GM12878 (cell line): ENCODE data around the gene CREB3L4. TPM values are rescaled to one million over a fixed set of nuclear protein-coding genes. Genes with fewer than 3 reads are reported as not detected.

Source experiments
- ATAC-seq: fragments of 200-7000 bp; cut with Tn5 transposase; 3 replicates; pipeline ENCODE4 v1.9.1; 2020; ENCODE audit warnings: mild to moderate bottlenecking, moderate library complexity
- BruUV-seq: library from RNA; stranded (reverse); fragments of 400-500 nt; replicated peaks from 2 replicates; lab custom pipeline; 2021; lab: Mats Ljungman, UMichigan
- CTCF ChIA-PET: fragments of 300-600 bp; sonication (Branson Sonifier 250); formaldehyde crosslinking; extraction: SDS; loops from one replicate; lab custom pipeline; 2021; ENCODE audit warnings: inconsistent platforms; lab: Yijun Ruan, JAX
- POLR2A ChIA-PET: fragments of 350-600 bp; formaldehyde crosslinking; extraction: SDS; loops from one replicate; lab custom pipeline; 2021; ENCODE audit warnings: inconsistent platforms; lab: Charles Lee
- RAD21 ChIA-PET: fragments of 300-600 bp; sonication (Branson Sonifier 250); formaldehyde crosslinking; loops from one replicate; lab custom pipeline; 2023; ENCODE audit warnings: antibody characterized with exemption; ENCODE audit not compliant: unreplicated experiment; lab: Charles Lee
- SMC1A ChIA-PET: fragments of 300-600 bp; sonication (Branson Sonifier 250); formaldehyde crosslinking; loops from one replicate; lab custom pipeline; 2023; ENCODE audit not compliant: unreplicated experiment, uncharacterized antibody; lab: Charles Lee
- DNase-seq: peaks from one replicate; pipeline ENCODE4 v3.0.0-alpha.2; 2011; ENCODE audit warnings: low read depth, low spot score
- FAIRE-seq: peaks from 3 replicates; lab custom pipeline; 2011; peaks lifted over from hg19 to GRCh38; lab: Jason Lieb, UNC
- H2AFZ ChIP-seq: 2 replicates; pipeline ENCODE4 v1.6.0; 2011; ENCODE audit warnings: low read depth, low read length, control low read depth; ENCODE audit not compliant: control insufficient read depth
- H3K27ac ChIP-seq: 2 replicates; pipeline ENCODE4 v1.5.1; 2011; ENCODE audit warnings: control low read depth; ENCODE audit not compliant: control insufficient read depth, insufficient read depth
- H3K27me3 ChIP-seq, 2 experiments: replicated peaks in 1 of 2; 2 replicates each; pipeline versions ENCODE4 v1.6.0 to v1.6.1; 2011; ENCODE audit warnings: low read length in 1 of 2; ENCODE audit not compliant: control insufficient read depth in 2 of 2, insufficient read depth in 2 of 2
- H3K36me3 ChIP-seq, 2 experiments: 2 replicates each; pipeline ENCODE4 v1.5.1; 2011; ENCODE audit warnings: low read length in 1 of 2; ENCODE audit not compliant: control insufficient read depth in 2 of 2, insufficient read depth in 2 of 2
- H3K4me1 ChIP-seq: 2 replicates; pipeline ENCODE4 v1.6.1; 2011; ENCODE audit warnings: mild to moderate bottlenecking, low read length, moderate library complexity, mixed read lengths; ENCODE audit not compliant: control insufficient read depth, insufficient read depth
- H3K4me2 ChIP-seq: 2 replicates; pipeline ENCODE4 v1.6.0; 2011; ENCODE audit warnings: control low read depth; ENCODE audit not compliant: control insufficient read depth, insufficient read depth
- H3K4me3 ChIP-seq: fragments of 200-600 bp; sonication (generic); 2 replicates; pipeline ENCODE4 v1.5.1; 2016
- H3K79me2 ChIP-seq: 2 replicates; pipeline ENCODE4 v1.6.0; 2011; ENCODE audit warnings: low read length; ENCODE audit not compliant: control insufficient read depth, insufficient read depth
- H3K9ac ChIP-seq: 2 replicates; pipeline ENCODE4 v1.8.0; 2011; ENCODE audit warnings: low read length, control low read depth, mixed read lengths; ENCODE audit not compliant: control insufficient read depth, insufficient read depth
- H3K9me3 ChIP-seq: replicated peaks from 3 replicates; pipeline ENCODE4 v1.5.1; 2011; ENCODE audit warnings: mild to moderate bottlenecking, low read length; ENCODE audit not compliant: control insufficient read depth, insufficient read depth
- H4K20me1 ChIP-seq: 2 replicates; pipeline ENCODE4 v1.6.0; 2011; ENCODE audit not compliant: control insufficient read depth, insufficient read depth
- CEBPZ ChIP-seq: fragments of 150-350 bp; IDR thresholded peaks from 2 replicates; pipeline ENCODE4 v1.6.1; 2016; ENCODE audit warnings: low read depth, low read length
- CHD4 ChIP-seq: fragments of 200-600 bp; sonication (generic); IDR thresholded peaks from 2 replicates; pipeline ENCODE4 v1.6.1; 2016; ENCODE audit warnings: mild to moderate bottlenecking
- FOXK2 ChIP-seq: fragments of 450-650 bp; IDR thresholded peaks from 2 replicates; pipeline ENCODE4 v1.6.1; 2017; ENCODE audit warnings: mild to moderate bottlenecking, moderate library complexity
- HDGF ChIP-seq: fragments of 450-650 bp; IDR thresholded peaks from 2 replicates; pipeline ENCODE4 v1.6.1; 2016; ENCODE audit warnings: antibody characterized with exemption
- KDM1A ChIP-seq: fragments of 200-600 bp; sonication (generic); IDR thresholded peaks from 2 replicates; pipeline ENCODE4 v1.6.1; 2016; ENCODE audit warnings: borderline replicate concordance
- MLLT1 ChIP-seq: fragments of 450-650 bp; IDR thresholded peaks from 2 replicates; pipeline ENCODE4 v1.6.1; 2016; ENCODE audit warnings: mild to moderate bottlenecking
- NBN ChIP-seq: fragments of 450-650 bp; IDR thresholded peaks from 2 replicates; pipeline ENCODE4 v1.6.1; 2016
- SMAD1 ChIP-seq: fragments of 450-650 bp; IDR thresholded peaks from 2 replicates; pipeline ENCODE4 v1.6.1; 2018; ENCODE audit warnings: mild to moderate bottlenecking, low read depth; ENCODE audit not compliant: partially characterized antibody
- STAT1 ChIP-seq: fragments of 450-650 bp; conservative IDR thresholded peaks from 2 replicates; pipeline ENCODE4 v1.6.1; 2014; ENCODE audit warnings: antibody characterized with exemption, mild to moderate bottlenecking
- TARDBP ChIP-seq: IDR thresholded peaks from 2 replicates; pipeline ENCODE4 v1.6.1; 2016; ENCODE audit warnings: borderline replicate concordance
- WGBS: methylation state at CpG from one replicate; pipeline ENCODE4 v1.1.6; 2016; ENCODE audit warnings: low lambda C conversion rate; ENCODE audit not compliant: insufficient replicate concordance, insufficient coverage; ENCODE audit errors: missing lambda C conversion rate; 5-methylcytosine and 5-hydroxymethylcytosine counted together
- in situ Hi-C: fragments of 300-500 bp; cut with MboI; formaldehyde crosslinking; loops from 9 replicates; pipeline ENCODE4 v1.14.3; 2018; ENCODE audit warnings: mixed read lengths
- intact Hi-C: fragments of 100-400 bp; cut with micrococcal nuclease; formaldehyde crosslinking; loops from one replicate; pipeline ENCODE4 v1.14.2; 2022; ENCODE audit not compliant: unreplicated experiment
- polyA plus RNA-seq, 11 experiments: library from polyadenylated mRNA; depleted of rRNA in 4 of 11; unstranded in 6 of 11; stranded (reverse) in 5 of 11; fragments of >200 nt; fragmentation: Nextera tagmentation in 4 of 11; fragmentation: Illumina TruSeq in 1 of 11; extraction: Ambion mirVana in 4 of 11; extraction: Trizol in 1 of 11; gene quantifications; 1 replicate in 1 of 11; 2 replicates in 10 of 11; pipeline versions ENCODE4 v1.2.1 to v1.2.3, GENCODE V29; 2011 to 2016; ENCODE audit warnings: inconsistent platforms in 2 of 11, missing spikeins in 2 of 11, low read depth in 1 of 11
- total RNA-seq, 4 experiments: library from RNA; depleted of rRNA in 3 of 4; stranded (reverse); fragments of >200 nt in 3 of 4; fragmentation: Illumina TruSeq in 1 of 4; extraction: Trizol in 1 of 4; gene quantifications; 2 replicates each; pipeline versions ENCODE4 v1.2.1 to v1.2.3, GENCODE V29; 2013 to 2021
- TF ChIP-seq, protein P1 (sequence below): fragments of 450-650 bp; IDR thresholded peaks from 2 replicates; pipeline ENCODE4 v1.6.1; 2017; ENCODE audit warnings: mild to moderate bottlenecking, moderate library complexity
- TF ChIP-seq, protein P2 (sequence below): fragments of 450-650 bp; IDR thresholded peaks from 2 replicates; pipeline ENCODE4 v1.6.1; 2017; ENCODE audit warnings: antibody characterized with exemption, mild to moderate bottlenecking, moderate library complexity

Gene CREB3L4
- total and polyA plus RNA-seq, 10 of the 15 experiments (the other 5 are each of a cell fraction or from before 2014, with no cell fraction given) = 9.7 to 14.0 (median 12.1) TPM

GRCh38 chr1:153954826-153955225 lies 12.9 kb upstream of the CREB3L4 start:
- Histone ChIP-seq H3K9ac (no peak overlapping the region; the same call in 1 of the 2 replicates), H3K27me3 (no peaks in the 10 kb centered on the region), H4K20me1 (peaks cover 12% of the 10 kb centered on the region; the same call in 1 of the 2 replicates), H3K79me2 (peaks cover 56% of the 10 kb centered on the region), H3K27ac (no peak overlapping the region), H2AFZ (no peak overlapping the region), H3K4me1 (peaks cover 12% of the 10 kb centered on the region), H3K9me3 (no peaks in the 10 kb centered on the region), H3K4me2 (peak overlapping the region; percentile 62), H3K36me3 (peaks cover 17 to 29% of the 10 kb centered on the region in 2 experiments; a peak in 3 of 4 replicates), H3K4me3 (peak overlapping the region; percentile 26; the same call in 1 of the 2 replicates)
- intact Hi-C loops = no loop called here
- WGBS = 94% methylated on average over 10 of the region's 10 CpGs
- no TSS peak for BruUV-seq
- ChIA-PET POLR2A (interaction anchor here (1.1 to 5.5 kb wide), 4 partner anchors 8 to 12 kb away, joined by 3 to 38 read pairs (median 3); partner anchors contain the start of genes CREB3L4, DENND4B and SLC39A1), CTCF (interaction anchor here (1.1 to 5.0 kb wide), 4 partner anchors 8 to 157 kb away, joined by 3 to 27 read pairs (median 10); partner anchors contain the start of genes CREB3L4, DENND4B and RAB13), RAD21 (no interaction called here), SMC1A (interaction anchor here (2.2 to 6.9 kb wide), 2 partner anchors 12 to 22 kb away, joined by 8 to 31 read pairs; partner anchors contain the start of genes CREB3L4 and JTB)
- DNase-seq (no peak), FAIRE-seq (no peak), ATAC-seq (no peak)
- in situ Hi-C loops = no loop called here
- TF ChIP-seq CEBPZ (no peak), FOXK2 (no peak), NBN (no peak), STAT1 (no peak), CHD4 (no peak), TARDBP (no peak), HDGF (no peak), SMAD1 (no peak), KDM1A (no peak), MLLT1 (no peak)
- TF ChIP-seq, protein P1, sequence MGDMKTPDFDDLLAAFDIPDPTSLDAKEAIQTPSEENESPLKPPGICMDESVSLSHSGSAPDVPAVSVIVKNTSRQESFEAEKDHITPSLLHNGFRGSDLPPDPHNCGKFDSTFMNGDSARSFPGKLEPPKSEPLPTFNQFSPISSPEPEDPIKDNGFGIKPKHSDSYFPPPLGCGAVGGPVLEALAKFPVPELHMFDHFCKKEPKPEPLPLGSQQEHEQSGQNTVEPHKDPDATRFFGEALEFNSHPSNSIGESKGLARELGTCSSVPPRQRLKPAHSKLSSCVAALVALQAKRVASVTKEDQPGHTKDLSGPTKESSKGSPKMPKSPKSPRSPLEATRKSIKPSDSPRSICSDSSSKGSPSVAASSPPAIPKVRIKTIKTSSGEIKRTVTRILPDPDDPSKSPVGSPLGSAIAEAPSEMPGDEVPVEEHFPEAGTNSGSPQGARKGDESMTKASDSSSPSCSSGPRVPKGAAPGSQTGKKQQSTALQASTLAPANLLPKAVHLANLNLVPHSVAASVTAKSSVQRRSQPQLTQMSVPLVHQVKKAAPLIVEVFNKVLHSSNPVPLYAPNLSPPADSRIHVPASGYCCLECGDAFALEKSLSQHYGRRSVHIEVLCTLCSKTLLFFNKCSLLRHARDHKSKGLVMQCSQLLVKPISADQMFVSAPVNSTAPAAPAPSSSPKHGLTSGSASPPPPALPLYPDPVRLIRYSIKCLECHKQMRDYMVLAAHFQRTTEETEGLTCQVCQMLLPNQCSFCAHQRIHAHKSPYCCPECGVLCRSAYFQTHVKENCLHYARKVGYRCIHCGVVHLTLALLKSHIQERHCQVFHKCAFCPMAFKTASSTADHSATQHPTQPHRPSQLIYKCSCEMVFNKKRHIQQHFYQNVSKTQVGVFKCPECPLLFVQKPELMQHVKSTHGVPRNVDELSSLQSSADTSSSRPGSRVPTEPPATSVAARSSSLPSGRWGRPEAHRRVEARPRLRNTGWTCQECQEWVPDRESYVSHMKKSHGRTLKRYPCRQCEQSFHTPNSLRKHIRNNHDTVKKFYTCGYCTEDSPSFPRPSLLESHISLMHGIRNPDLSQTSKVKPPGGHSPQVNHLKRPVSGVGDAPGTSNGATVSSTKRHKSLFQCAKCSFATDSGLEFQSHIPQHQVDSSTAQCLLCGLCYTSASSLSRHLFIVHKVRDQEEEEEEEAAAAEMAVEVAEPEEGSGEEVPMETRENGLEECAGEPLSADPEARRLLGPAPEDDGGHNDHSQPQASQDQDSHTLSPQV = no peak
- TF ChIP-seq, protein P2, sequence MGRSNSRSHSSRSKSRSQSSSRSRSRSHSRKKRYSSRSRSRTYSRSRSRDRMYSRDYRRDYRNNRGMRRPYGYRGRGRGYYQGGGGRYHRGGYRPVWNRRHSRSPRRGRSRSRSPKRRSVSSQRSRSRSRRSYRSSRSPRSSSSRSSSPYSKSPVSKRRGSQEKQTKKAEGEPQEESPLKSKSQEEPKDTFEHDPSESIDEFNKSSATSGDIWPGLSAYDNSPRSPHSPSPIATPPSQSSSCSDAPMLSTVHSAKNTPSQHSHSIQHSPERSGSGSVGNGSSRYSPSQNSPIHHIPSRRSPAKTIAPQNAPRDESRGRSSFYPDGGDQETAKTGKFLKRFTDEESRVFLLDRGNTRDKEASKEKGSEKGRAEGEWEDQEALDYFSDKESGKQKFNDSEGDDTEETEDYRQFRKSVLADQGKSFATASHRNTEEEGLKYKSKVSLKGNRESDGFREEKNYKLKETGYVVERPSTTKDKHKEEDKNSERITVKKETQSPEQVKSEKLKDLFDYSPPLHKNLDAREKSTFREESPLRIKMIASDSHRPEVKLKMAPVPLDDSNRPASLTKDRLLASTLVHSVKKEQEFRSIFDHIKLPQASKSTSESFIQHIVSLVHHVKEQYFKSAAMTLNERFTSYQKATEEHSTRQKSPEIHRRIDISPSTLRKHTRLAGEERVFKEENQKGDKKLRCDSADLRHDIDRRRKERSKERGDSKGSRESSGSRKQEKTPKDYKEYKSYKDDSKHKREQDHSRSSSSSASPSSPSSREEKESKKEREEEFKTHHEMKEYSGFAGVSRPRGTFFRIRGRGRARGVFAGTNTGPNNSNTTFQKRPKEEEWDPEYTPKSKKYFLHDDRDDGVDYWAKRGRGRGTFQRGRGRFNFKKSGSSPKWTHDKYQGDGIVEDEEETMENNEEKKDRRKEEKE = no peak
